CD4-positive, alpha-beta T cell treated with Interleukin-12 subunit alpha and Interleukin-12 subunit beta, for 1 hour (primary cell): ENCODE results near the gene MYL4.
"Not testable (repeated sequence)": the region's sequence is repeated elsewhere in the genome, so short reads cannot be mapped to it uniquely, and the experiment has no call there.

Experiments
- DNase-seq: peaks from one replicate; pipeline ENCODE4 v3.0.0-alpha.2; 2020

The MYL4 gene

DNA sequence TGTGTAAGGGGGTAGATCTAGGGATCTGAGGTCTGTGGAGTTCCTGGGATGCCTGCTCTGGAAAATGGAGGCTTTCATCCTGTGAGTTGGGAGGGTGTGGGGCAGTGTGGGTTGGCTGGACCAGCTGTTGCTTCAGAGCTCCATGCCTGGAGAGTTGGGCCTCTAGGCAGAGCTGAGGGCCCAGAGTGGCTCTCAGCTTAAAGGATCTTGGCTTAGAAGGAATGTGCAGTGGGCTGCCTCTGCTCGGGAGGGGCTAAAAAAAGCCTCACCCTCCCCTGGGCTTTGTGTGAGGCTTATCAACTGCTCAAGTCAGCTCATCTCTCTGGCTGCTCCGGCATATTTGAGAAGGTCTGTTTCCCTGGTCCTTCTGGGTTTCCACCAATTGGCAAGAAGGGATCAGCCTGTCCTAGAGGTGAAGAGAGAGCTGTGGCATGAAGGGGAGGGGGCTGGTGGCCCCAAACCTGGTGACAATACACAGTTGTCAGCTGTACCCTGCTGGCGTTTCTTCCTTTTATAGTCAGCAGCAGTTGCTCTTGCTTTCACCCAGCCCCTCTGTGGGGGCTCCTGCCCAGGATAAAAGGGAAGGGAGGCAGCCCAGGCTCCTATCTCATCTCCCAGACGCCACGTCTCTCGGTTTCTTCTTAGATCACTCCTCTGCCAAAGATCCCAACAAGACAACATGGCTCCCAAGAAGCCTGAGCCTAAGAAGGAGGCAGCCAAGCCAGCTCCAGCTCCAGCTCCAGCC, at the start of gene MYL4:
Gene MYL4, plus strand, starts transcription at position 605 of the 745 bp plus-strand sequence. Its CDS starts 75 bp downstream, at position 680.
- DNase-seq = no peak

DNA sequence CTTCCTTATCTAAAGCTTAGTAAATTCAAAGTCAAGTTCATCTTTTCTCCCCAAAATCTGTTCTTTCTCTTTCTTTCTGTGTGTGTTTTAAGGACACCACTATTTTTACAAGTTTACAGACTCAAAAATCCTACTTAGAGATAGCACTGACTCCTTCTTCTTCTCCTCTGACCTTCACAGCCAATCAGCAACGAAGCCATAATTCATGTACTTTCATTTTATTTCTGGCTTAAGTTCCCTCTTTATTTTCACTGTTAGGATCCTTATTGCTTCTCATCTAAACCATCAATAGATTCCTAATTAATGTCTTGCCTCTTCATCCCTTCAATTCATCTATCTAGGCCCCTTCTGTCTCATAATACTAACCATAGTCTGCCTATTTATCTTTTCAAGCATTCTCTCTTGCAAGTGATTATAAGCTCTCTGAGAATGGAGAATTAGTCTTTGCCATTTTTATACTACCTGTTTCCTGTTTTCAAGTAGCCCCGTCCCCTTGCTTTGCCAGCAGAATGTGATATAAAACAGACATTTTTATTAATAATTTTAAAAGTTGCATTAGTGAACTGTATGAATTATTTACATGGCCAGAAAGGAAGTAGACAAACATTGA, 47.0 kb upstream of the MYL4 start:
- no peak for DNase-seq

DNA sequence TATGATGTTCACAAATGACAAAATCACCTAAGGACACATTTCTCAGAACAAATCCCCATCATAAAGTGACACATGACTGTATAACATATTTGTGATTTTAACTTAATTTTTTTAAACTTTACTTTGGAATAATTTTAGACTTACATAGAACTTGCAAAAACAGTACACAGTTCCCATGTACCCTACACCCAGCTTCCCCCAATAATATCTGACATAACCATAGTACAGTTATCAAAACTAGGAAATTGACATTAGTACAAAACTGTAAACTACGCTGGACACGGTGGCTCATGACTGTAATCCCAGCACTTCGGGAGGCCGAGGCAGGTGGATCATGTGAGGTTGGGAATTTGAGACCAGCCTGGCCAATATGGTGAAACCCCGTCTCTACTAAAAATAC, 44.9 kb upstream of the MYL4 start:
- DNase-seq = no peak

DNA sequence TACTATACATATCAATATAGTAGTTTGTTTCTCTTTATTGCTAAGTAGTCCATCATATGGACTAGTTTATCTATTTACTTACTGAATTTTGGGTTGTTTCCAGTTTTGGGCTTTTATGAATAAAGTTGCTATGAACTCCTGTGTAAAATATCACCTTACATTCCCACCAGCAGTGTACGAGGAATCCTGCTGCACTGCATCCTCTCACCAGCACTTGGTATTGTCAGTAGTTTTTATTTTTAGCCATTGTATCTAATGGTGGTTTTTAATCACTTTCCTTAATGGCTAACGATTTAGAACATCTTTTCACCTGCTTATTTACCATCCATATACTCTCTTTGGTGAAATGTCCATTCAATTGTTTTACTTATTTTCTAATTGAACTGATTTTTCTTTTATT, 44.0 kb upstream of the MYL4 start:
- no peak for DNase-seq

DNA sequence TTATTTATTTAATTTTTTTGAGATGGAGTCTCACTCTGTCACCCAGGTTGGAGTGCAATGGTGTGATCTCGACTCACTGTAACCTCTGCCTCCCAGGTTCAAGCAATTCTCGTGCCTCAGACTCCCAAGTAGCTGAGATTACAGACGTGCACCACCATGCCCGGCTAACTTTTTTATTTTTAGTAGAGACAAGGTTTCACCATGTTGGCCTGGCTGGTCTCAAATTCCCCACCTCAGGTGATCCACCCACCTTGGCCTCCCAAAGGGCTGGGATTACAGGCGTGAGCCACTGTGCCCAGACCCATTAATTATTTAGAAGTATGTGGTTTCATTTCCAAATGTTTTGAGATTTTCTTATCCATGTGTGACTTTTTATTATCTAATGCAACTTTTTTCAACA, 42.3 kb upstream of the MYL4 start:
- DNase-seq = not testable (repeated sequence)

DNA sequence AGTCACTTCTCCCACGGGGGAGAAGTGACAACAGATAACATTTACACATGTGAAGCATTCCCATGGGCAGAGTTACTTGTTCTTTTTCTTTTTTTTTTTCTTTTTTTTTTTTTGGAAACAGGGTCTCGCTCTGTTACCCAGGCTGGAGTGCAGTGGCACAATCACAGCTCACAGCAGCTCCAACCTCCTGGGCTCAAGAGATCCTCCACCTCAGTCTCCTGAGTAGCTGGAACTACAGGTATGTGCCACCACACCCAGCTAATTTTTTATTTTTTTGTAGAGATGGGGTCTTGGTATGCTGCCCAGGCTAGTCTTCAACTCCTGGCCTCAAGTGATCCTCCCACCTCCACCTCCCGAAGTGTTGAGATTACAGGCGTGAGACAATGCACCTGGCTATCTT, 40.3 kb upstream of the MYL4 start:
- DNase-seq = not testable (repeated sequence)

DNA sequence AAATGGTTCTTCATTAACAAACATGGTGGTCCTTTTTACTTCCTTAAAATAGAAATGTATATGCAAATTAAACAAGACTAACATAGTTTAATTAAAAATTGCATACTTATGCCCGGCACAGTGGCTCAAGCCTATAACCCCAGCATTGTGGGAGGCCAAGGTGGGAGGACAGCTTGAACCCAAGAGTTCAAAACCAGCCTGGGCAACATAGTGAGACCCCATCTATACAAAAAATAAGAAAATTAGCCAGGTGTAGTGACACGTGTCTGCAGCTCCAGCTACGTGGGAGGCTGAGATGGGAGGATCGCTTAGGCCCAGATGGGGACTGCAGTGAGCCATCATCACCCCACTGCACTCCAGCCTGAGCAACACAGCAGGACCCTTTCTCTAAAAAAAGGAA, 38.4 kb upstream of the MYL4 start:
- DNase-seq = no peak

DNA sequence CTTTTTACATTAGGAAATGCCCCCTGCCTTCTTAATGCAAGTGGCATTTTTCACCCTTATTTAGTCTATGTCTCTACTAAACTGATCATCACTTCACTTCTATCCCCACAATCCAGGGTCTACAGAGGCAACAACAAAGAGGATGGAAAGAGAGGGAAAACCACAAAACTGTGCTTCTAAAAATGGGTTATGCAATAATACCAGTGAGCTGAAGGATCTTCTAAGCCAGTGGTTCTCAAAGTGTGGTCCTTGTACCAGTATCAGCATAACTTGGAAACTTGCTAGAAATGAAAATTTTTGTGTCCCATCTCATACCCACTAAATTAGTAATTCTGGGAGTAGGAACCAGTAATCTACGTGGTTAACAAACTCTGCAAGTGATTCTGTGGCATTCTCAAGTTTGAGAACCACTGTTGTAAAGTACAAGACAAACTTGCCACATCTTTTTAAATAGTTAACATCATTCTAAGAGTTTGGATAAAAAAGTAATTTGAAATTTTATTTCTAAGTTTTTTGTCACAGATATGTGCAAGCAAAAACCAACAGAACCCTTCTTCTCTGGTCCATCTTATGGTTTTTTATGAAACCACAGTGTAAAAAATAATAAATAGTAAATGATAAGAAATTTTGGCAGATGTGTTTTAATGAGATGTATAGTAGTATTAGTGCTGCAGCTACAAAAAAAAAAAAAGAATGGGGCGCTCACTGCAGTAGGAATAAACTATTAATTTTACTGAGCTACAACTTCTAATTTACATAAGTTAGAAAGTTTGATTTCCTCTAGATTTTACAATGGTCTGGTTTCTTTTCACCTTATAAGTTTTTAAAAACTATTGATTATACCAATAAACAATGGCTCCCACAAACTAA, 36.2 kb upstream of the MYL4 start:
- no peak for DNase-seq

DNA sequence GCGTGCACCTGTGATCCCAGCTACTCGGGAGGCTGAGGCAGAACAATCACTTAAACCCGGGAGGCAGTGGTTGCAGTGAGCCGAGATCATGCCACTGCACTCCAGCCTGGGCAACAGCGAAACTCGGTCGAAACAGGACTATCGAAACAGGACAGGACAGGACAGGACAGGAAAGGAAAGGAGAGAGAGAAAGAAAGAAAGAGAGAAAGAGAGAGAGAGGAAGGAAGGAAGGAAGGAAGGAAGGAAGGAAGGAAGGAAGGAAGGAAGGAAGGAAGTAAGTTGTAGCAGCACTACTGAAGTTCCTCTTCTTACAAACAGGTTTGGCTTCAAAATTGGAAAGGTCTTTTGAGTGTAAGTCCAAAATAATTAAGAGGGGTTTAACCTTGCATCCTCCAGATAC, 34.3 kb upstream of the MYL4 start:
- DNase-seq = not testable (repeated sequence)

DNA sequence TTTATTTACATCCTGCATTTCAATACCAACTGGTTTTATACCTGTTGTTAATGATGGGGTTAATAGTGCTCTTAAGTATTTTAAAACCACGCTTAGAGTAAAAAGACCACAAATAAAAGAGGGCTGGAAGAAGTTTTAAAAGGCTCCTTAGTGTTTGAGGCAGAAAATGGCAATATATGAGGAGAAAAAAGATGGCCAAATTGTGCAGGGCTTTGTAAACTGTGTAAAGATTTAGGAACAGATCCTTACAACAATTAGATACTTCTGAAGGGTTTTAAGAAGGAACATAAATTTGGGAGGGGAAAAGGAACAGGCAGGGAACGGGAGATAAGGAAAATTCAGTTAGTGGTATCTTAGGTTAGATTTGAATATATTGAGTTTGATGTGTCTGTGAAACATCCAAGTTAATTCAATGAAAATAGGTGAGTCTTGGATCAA, 32.7 kb upstream of the MYL4 start:
- no peak for DNase-seq

DNA sequence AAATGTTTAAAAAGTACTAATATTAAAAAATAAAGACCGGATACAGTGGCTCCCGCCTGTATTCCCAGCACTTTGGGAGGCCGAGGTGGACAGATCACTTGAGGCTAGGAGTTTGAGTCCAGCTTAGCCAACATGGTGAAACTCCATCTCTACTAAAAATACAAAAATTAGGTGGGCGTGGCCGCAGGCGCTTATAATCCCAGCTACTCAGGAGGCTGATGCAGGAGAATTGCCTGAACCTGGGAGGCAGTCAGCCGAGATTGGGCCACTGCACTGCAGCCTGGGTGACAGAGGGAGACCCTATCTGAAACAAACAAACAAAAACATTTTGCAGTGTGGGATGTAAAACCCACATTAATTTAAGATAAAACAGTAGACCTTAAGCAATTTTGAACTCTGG, 31.9 kb upstream of the MYL4 start:
- DNase-seq = no peak

DNA sequence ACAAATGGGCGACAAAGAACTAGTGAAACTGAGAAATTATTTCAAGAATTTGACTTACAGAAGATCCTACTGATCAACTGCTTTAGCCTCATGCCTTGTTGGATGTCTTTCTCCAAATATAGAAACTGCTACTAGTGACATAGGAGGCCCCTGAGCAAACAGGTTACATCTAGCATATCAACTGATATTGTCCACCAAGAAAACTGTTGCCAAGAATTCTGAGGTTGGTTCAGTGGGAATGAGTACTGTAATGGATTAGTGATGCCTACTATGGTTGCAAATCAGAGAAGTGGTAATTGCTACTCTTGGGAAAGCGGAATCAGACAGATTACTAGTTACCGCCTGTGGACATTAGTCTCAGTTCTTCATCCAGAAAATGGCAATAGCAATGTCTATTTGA, 30.0 kb upstream of the MYL4 start:
- no peak for DNase-seq

DNA sequence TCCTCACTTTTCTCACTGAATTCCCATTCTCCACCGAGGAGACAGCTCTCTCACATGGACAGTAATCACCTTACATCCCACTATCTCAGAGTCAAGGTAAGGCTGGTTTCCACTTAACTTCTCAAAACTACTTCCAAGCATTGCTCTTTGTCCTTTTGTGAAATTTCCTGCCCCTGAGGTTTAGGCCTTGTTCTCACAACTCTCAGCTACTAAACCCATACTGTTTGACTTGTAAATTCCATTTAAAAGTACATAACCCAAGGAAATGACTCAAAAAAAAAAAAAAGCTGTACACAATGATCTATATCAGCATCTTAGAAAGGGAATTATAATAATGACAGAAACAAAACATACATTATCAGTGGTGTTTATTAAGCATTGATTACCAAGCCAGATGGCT, 28.8 kb upstream of the MYL4 start:
- no peak for DNase-seq

DNA sequence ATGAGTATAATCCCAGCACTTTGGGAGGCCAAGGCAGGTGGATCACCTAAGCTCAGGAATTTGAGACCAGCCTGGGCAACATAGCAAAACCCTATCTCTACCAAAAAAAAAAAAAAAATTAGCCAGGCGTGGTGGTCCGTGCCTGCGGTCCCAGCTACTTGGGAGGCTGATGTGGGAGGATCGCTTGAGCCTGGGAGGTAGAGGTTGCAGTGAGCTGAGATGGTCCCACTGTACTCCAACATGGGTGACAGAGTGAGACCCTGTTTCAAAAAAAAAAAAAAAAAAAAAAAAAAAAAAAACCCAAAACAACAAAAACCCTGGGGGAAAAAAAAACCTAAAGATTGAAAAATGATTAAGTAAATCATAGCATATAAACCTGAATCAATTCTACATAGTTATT, 28.2 kb upstream of the MYL4 start:
- not testable (repeated sequence) for DNase-seq

DNA sequence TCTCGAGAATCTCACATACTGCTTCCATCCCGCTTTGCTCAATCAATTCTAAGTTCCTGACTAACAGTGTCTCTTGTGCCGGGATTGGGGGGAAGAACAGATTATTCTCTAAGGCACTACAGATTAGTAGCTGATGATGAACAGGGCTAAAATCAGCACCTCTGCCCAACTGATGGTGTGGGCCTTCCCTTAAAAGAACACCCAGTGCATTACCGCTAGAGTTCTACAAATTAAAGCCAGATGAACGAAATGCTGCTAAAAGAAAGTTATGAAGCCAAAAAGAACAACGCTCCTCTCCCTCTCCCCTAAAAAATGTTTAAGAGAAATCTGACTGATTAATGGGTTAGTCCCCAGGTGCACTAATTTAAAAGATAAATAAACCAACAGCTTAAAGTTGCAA, 24.5 kb upstream of the MYL4 start:
- DNase-seq = no peak

DNA sequence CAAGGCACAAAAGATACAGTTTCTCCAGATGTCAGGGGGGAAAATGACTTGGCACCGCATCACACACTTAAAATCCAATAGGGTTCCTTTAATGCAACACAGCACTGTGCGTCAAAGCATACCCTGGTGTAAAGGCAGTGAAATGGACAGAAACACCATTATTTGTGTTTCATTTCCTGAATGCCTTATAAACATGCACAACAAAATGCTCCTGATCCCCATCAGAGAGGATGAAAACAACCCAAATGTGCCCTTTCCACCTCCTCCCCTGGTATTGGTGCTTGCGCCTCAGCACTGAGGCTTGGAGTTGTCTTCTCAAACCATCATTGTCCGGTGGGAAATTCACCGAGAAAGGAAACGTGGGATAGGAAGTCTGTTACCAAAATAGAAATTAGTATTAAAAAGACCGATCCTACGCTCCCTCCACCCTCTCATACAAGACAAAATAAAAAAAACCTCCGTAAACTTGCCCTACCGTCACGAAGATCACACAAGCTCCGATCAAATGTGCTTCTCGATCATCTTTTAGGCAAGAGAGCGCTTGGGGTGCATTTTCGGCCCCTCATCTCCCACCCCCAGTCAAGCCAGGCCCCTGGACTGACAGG, 20.8 kb upstream of the MYL4 start:
- peak; percentile 17 for DNase-seq

DNA sequence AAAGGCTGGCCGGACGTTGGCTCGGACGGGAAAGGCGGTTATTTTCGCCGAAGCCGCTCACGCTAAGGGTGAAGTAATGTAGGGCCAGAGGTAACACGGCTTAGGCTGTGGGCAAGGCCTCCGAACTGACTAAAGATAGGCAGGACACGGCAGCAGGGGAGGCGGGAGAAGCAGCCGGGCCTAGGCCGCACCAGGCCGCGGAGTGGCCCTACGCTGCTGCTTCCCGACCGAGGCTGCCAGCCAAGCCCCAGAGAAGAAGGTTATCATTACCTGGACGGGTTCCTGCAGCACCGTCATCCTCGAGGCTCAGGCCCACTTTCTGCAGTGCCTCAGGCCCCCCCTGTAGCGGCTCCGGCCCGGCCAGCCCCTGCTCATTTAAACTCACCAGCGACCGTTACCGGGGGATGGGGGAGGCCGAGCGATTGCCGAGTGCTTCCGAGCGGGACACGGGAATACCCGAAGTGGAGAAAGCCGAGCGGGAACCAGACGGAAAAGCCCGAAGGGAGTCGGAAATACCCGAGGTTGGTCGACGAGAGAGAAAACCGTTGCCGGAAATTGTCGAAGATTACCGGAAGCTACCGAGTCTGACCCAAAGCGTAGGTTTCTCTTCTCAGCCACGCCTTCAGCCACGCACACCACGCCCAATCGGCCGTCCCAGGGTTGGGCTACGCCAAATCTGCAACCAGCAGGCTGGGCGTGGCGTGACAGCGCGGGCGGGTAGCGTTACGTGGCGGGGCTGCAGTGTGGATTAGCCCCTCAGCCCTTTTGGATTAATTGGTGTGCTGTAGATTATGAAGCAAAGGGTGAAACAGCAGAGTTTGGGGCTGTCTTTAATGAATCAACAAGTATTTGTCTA, 20.0 kb upstream of the MYL4 start, which contains the start of gene CDC27:
Gene CDC27, minus strand, starts transcription at position 420 of the 856 bp plus-strand sequence. Its CDS starts 123 bp downstream, at position 297.
- DNase-seq = peak; percentile 100

DNA sequence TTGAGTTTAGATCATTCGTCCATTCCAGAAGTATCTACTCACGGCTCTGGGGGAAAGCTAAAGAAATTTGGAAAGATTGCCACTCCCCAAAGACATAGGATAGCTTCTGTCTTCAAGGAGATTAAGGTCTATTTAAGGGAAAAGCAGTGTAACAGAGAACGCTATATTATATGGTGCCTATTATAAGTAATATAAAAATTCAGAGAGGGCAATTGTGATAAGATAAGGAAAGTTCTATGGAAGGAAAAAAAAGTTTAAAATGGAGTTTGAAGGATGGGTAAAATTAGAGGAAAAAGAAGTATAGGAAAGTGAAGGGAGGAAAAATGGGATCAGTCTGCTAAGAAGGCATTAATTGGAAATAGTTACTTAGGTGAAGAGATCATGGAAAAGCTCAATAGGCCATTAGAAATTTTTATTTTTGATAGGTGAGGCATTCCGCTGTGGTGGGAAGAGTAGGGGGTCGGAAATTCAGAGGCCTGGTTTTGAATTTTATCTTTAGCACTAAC, 19.4 kb upstream of the MYL4 start:
- DNase-seq = no peak

DNA sequence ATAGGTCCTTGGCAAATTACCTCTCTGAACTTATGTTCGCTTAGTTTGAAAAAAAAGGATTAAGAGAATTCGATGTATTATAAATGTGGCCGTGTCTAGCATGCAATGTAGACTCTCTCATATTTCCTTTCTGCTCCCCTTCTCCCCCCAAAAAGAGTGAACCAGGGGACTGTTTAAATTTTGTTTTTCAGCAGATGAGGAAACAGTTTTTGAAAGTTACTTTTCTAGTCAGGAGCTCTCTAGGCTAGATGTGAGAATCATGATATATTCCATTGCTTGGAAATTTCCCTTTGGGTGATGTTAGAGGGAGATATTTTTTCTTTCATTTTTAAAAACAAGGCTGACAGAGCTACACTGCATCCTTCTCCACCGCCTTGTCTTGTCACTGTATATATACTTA, 18.9 kb upstream of the MYL4 start:
- no peak for DNase-seq

DNA sequence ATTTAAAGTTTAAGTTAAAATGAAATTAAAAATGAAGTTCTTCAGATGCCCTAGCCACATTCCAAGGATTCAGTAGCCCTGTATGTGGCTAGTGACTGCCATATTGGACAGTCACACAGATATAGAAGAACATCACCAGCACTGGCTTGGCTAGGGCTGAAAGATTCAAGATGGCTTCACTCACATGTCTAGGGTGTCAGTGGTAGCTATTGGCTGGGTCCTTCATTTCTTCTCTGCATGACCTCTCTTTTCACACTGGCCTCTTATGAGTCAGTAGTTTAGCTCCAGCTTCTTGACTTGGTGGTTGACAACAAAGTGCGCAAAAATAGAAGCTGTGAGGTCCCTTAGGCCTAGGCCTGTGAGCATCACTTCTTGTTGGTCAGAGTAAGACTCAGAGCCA, 18.4 kb upstream of the MYL4 start:
- no peak for DNase-seq

DNA sequence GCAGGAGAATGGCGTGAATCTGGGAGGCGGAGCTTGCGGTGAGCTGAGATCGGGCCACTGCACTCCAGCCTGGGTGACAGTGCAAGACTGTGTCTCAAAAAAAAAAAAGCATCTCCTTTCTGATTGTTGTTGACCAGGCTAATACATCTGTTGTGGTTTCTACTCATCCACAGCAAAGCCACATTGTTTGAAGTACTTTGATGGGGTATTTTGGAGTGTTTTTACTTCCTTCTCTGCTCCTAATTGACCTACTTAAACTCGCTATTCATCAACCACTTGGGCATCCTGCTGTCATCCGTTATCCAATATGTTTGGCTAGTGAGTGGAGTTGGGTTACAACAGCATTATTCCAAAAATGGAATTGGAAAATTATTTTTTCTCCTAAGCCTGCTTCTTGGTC, 16.6 kb upstream of the MYL4 start:
- peak; percentile 36 for DNase-seq

DNA sequence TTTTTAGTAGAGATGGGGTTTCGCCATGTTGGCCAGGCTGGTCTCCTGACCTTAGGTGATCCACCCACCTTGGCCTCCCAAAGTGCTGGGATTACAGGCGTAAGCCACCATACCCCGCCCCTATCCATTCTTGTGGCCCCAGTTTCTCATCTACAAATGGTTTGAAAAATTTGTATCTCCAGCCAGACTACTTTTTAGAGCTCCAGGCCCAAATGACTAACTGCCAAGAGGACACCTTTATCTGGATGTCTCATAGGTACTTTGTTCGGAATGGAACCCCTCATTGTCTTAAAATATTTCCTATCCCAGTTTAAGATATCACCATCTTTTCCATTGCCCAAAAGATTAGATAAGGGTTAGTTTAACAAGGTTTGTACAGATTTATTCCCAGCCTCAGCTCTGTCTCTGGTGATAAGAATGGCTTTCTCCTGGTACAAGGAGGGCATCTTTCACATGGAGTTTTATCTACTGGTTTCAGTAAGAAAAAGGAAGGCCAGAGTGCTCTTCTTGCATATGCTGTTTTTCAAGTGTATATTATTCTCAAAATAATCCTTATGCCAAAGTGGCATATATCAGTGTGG, 15.1 kb upstream of the MYL4 start:
- no peak for DNase-seq
